ENCODE data around the gene POLRMT. TPM values are rescaled to one million over a fixed set of nuclear protein-coding genes. Genes with fewer than 3 reads are reported as not detected.

Gene POLRMT
- total and polyA plus RNA-seq, 8 donors = 18.5 to 196 (median 80.9) TPM

- H3K36me3 ChIP-seq = peaks cover 0 to 3% (median under 1%) of the 10 kb centered on the region in 4 donors
These were observed 5.5 kb upstream of the POLRMT start for GRCh38 chr19:638906-639252.

DNA sequence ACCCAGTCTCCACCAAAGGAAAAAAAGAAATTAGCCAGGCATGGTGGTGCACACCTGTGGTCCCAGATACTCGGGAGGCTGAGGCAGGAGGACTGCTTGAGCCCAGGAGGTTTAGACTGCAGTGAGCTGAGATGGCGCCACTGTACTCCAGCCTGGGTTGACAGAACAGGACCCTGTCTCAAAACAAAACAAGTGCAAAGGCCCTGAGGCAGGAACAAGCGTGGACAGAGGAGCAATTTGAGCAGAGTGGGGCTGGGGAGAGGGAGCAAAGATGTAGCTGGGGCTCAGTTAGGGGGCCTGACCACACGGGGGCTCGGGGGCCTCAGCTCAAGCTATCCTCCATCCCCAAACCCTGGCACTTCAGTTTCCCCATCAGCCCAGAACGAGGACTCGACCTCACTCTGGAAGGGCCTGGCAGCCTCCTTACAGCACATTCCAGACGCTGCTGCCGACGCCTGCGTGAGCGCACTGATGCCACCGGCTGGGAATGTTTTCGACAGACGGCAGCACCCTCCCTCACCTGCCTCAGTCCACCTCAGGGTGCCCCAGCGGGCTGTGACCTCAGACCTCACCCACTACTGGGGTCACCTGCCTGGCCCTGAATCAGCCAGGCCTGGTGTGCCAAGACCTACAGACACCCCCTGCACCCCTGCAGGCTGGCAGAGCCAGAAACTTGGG lies 1.8 kb upstream of the POLRMT start:
- intact Hi-C loops (cut with DNase I; ENCODE audit: low total_unique reads) = loop anchor here (10.0 kb wide), 1 partner anchor 60 kb away; the partner anchor contains the start of gene BSG
- no peak for DNase-seq
- Histone ChIP-seq H3K4me3 (no peak overlapping the region), H3K4me1 (peaks cover 32 to 56% (median 46%) of the 10 kb centered on the region in 4 donors), H3K36me3 (peaks cover 5 to 14% (median 9%) of the 10 kb centered on the region in 4 donors), H3K27ac (no peak overlapping the region), H3K9me3 (no peaks in the 10 kb centered on the region), H3K27me3 (peaks cover 0 to 10% (median 0%) of the 10 kb centered on the region in 3 donors)
- TF ChIP-seq, protein P1, sequence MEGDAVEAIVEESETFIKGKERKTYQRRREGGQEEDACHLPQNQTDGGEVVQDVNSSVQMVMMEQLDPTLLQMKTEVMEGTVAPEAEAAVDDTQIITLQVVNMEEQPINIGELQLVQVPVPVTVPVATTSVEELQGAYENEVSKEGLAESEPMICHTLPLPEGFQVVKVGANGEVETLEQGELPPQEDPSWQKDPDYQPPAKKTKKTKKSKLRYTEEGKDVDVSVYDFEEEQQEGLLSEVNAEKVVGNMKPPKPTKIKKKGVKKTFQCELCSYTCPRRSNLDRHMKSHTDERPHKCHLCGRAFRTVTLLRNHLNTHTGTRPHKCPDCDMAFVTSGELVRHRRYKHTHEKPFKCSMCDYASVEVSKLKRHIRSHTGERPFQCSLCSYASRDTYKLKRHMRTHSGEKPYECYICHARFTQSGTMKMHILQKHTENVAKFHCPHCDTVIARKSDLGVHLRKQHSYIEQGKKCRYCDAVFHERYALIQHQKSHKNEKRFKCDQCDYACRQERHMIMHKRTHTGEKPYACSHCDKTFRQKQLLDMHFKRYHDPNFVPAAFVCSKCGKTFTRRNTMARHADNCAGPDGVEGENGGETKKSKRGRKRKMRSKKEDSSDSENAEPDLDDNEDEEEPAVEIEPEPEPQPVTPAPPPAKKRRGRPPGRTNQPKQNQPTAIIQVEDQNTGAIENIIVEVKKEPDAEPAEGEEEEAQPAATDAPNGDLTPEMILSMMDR (IDR thresholded peaks at IDR 0.05) = no peak
- TF ChIP-seq EP300 (IDR thresholded peaks at IDR 0.05) (no peak), POLR2AphosphoS5 (IDR thresholded peaks at IDR 0.05) (no peak), POLR2A (IDR thresholded peaks at IDR 0.05) (no peak)
- WGBS, 5 donors = 87 to 94% (median 92%) methylated on average over 16 of the region's 16 CpGs

More at GRCh38 chr19:638906-639252, 5.5 kb upstream of the POLRMT start:
- no peaks in the 10 kb centered on the region for H3K9me3 ChIP-seq
- DNase-seq = no peak
- peak overlapping the region; percentile 45 to 55 (median 48) for H3K4me3 ChIP-seq
- H3K27ac ChIP-seq = peak overlapping the region in 2 of 5 donors; percentile 22 to 68
- H3K27me3 ChIP-seq = peaks cover 0 to 10% (median 0%) of the 10 kb centered on the region in 3 donors
- H3K4me1 ChIP-seq = peaks cover 20 to 32% (median 28%) of the 10 kb centered on the region in 4 donors
- intact Hi-C loops (cut with DNase I; ENCODE audit: low total_unique reads) = loop anchor here (10.0 kb wide), 1 partner anchor 64 kb away; the partner anchor contains the start of gene BSG
- TF ChIP-seq POLR2A (IDR thresholded peaks at IDR 0.05) (no peak), EP300 (IDR thresholded peaks at IDR 0.05) (no peak), POLR2AphosphoS5 (IDR thresholded peaks at IDR 0.05) (no peak)
- TF ChIP-seq, protein P1 (IDR thresholded peaks at IDR 0.05) = no peak
- 35 to 69% (median 62%) methylated on average over 8 to 17 of the region's 17 CpGs for WGBS, 5 donors

GRCh38 chr19:633786-634639 lies 676 bp upstream of the POLRMT start:
- 17 to 27% (median 20%) methylated on average over 31 to 32 of the region's 32 CpGs for WGBS, 5 donors
- TF ChIP-seq POLR2AphosphoS5 (IDR thresholded peaks at IDR 0.05) (no peak), POLR2A (IDR thresholded peaks at IDR 0.05) (no peak), EP300 (IDR thresholded peaks at IDR 0.05) (no peak)
- TF ChIP-seq, protein P1 (IDR thresholded peaks at IDR 0.05) = no peak
- intact Hi-C loops (cut with DNase I; ENCODE audit: low total_unique reads) = loop anchor here (10.0 kb wide), 1 partner anchor 59 kb away; the partner anchor contains the start of gene BSG
- Histone ChIP-seq H3K27ac (peak overlapping the region; percentile 31 to 88 (median 73)), H3K4me3 (peak overlapping the region; percentile 71 to 97 (median 82)), H3K9me3 (no peaks in the 10 kb centered on the region), H3K36me3 (peaks cover 11 to 25% (median 20%) of the 10 kb centered on the region in 4 donors), H3K4me1 (peaks cover 24 to 58% (median 42%) of the 10 kb centered on the region in 4 donors), H3K27me3 (peaks cover 0 to 8% (median 0%) of the 10 kb centered on the region in 3 donors)
- DNase-seq = no peak

GRCh38 chr19:632579-633067 lies 714 bp downstream of the POLRMT start:
- no peaks in the 10 kb centered on the region for H3K27me3 ChIP-seq
- H3K9me3 ChIP-seq = no peaks in the 10 kb centered on the region
- H3K4me3 ChIP-seq = peak overlapping the region; percentile 71 to 97 (median 82)
- DNase-seq = peak in 1 of 2 donors; percentile 60
- peaks cover 20 to 54% (median 36%) of the 10 kb centered on the region in 4 donors for H3K4me1 ChIP-seq
- intact Hi-C loops (cut with DNase I; ENCODE audit: low total_unique reads) = loop anchor here (10.0 kb wide), 1 partner anchor 58 kb away; the partner anchor contains the start of gene BSG
- H3K27ac ChIP-seq = peak overlapping the region in 4 of 5 donors; percentile 53 to 88 (median 78)
- TF ChIP-seq EP300 (IDR thresholded peaks at IDR 0.05) (no peak), POLR2A (IDR thresholded peaks at IDR 0.05) (no peak), POLR2AphosphoS5 (IDR thresholded peaks at IDR 0.05) (no peak)
- TF ChIP-seq, protein P1 (IDR thresholded peaks at IDR 0.05) = no peak
- peaks cover 11 to 39% (median 34%) of the 10 kb centered on the region in 4 donors for H3K36me3 ChIP-seq
- WGBS, 5 donors = 0 to 9% (median 3%) methylated on average over 20 to 35 of the region's 35 CpGs

Measured in stomach (tissue), 9 donors.